GM19328 (cell line): ENCODE results near the gene ERVFRD-1.

Source experiments
- ATAC-seq: cut with Tn5 transposase; IDR thresholded peaks from one replicate; pipeline ENCODE4 v1.9.1; 2021; ENCODE audit warnings: mild to moderate bottlenecking, moderate library complexity; ENCODE audit not compliant: unreplicated experiment

ERVFRD-1 gene

GRCh38 chr6:11110921-11111768 lies at the start of gene ERVFRD-1:
TSS of gene ERVFRD-1 (minus strand) at chr6:11111725. CDS start at chr6:11105310, 6,415 bp downstream.
- no peak for ATAC-seq

- ATAC-seq = no peak
Measured at GRCh38 chr6:11160199-11160598, 48.7 kb upstream of the ERVFRD-1 start.

- no peak for ATAC-seq
Measured at GRCh38 chr6:11155589-11155988, 44.1 kb upstream of the ERVFRD-1 start.

- ATAC-seq = no peak
Measured at GRCh38 chr6:11153447-11153846, 41.9 kb upstream of the ERVFRD-1 start.

- no peak for ATAC-seq
Measured at GRCh38 chr6:11152581-11152980, 41.1 kb upstream of the ERVFRD-1 start.

GRCh38 chr6:11151488-11151887 lies 40.0 kb upstream of the ERVFRD-1 start:
- ATAC-seq = no peak

GRCh38 chr6:11149551-11149950 lies 38.0 kb upstream of the ERVFRD-1 start:
- no peak for ATAC-seq

GRCh38 chr6:11146117-11146826 lies 34.7 kb upstream of the ERVFRD-1 start:
- ATAC-seq = no peak

- no peak for ATAC-seq
Measured at GRCh38 chr6:11144393-11144851, 32.9 kb upstream of the ERVFRD-1 start.

- ATAC-seq = no peak
Measured at GRCh38 chr6:11143394-11144371, 32.2 kb upstream of the ERVFRD-1 start.

- ATAC-seq = no peak
Measured at GRCh38 chr6:11142296-11143027, 30.9 kb upstream of the ERVFRD-1 start.

GRCh38 chr6:11141295-11141694 lies 29.8 kb upstream of the ERVFRD-1 start:
- ATAC-seq = no peak

- no peak for ATAC-seq
Measured at GRCh38 chr6:11140056-11140455, 28.5 kb upstream of the ERVFRD-1 start.

- ATAC-seq = no peak
Measured at GRCh38 chr6:11139051-11139960, 27.8 kb upstream of the ERVFRD-1 start.

- ATAC-seq = no peak
Measured at GRCh38 chr6:11136809-11137208, 25.3 kb upstream of the ERVFRD-1 start.

GRCh38 chr6:11133281-11133680 lies 21.8 kb upstream of the ERVFRD-1 start:
- ATAC-seq = no peak

GRCh38 chr6:11132194-11132888 lies 20.8 kb upstream of the ERVFRD-1 start:
- ATAC-seq = no peak

GRCh38 chr6:11130605-11131004 lies 19.1 kb upstream of the ERVFRD-1 start:
- ATAC-seq = no peak
